ENCODE measurements around the gene OPA1.

OPA1 gene

DNA sequence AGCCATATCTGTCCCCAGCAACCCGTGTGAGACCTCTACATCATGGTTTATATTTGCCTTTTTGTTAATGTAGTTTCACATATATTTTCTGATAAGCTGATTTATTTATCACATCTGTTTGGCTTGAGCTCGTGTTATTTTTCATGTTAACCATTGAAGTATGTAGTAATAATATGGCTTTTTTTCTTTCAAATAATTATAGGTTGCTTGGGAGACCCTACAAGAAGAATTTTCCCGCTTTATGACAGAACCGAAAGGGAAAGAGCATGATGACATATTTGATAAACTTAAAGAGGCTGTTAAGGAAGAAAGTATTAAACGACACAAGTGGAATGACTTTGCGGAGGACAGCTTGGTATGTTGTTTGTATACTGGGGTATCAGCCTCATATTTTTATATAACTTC, 63.9 kb downstream of the OPA1 start:
- DNase-seq: no peak

DNA sequence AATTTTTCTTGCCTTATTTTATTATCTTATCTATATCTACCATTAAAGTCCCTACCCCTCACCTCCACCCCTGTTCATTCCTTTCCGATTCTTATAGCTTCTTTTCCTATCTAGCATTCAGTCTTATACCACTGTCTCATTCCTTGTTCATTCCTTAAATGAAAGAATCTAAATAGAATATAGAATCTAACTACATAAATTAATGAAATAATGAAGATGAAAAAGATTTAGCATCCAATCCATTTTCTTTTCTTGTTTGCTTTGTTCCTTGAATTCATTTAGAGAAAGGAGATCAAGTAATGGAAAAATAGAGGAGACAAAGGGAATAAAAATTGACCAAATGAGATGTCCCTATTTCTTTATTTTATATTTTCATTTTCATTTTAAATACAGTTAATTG, 67.2 kb downstream of the OPA1 start:
- no peak for DNase-seq

DNA sequence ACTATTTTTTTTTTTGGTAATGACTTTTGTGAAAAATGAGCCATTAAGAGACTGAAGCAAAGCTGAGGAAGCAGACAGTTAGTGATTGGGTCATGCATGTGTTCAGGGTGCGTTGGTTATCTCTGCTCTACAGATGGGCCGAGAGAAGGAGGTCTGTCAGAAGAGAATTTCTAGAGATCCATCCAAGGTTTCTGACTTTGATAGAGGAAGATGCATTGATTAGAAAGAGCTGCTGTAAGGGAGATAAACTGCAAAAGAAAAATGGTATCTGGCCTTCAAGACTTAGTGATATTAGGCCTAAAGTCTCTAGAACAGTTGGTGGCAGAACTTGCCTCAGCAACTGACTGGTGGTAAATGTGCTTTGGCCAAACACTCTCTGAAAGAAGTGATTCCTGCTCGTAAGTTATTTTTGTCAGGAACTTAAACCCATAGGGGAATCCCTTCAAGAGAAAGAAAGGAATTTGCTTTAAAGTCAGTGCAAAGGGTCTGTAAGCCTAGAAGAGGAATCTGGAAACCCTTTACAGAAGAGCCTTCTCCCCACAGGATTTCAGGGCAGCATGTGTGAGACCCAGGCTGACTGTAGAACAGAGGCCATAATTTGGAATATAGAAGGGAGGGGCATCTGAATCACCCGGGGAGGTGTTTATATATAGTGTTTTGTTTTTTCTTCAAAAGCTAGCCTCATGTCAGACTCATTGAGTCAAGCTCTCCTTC, 67.8 kb downstream of the OPA1 start:
- DNase-seq: no peak

DNA sequence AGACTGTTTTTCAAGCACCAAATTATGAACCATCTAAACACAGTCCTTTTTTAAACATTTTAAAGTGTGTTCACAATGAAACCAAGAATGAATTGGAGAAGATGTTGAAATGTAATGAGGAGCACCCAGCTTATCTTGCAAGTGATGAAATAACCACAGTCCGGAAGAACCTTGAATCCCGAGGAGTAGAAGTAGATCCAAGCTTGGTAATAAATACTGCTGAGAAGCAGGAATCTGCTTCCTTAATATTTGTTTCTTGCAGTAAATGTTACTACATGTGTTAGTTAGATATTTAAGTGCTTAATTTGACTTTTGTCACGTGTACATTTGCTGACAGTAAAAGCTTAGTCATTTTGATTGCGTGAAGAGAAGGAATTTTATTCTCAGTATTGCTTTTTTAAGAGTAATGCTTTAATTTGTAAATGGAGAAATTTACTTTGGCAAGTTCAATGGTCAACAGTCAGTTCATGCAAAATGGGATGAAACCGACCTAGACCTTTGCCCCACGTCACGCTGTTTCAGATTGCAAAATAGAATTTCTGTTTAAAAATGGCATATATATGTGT, 69.8 kb downstream of the OPA1 start:
- DNase-seq: no peak

DNA sequence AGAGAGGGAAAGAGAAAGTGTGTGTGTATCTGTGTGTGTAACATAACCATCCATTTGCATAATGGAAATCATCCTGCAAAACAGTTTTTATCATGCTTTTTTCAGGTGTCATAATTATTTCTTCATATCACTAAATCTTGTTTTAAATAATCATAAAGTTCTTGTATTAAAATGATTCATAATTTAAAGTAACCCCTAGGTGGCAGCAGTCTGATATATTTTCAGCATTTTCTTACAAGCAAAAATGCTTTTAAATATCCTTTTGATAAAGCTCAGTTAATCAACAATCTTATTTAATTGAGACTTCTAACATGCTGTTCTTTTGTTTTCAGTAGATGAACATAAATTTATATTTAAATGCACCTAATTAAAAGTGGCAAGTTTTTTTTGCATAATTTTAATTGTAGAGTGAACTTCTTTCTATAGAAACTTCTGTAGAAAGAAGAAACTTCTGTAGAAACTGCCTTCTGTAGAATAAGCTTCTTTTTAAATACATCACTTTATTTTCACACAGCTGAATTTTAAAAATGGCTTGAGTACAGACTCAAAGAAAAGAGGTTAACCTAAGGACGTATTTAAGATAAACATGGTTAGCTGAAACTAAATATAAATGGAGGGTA, 72.5 kb downstream of the OPA1 start:
- no peak for DNase-seq

DNA sequence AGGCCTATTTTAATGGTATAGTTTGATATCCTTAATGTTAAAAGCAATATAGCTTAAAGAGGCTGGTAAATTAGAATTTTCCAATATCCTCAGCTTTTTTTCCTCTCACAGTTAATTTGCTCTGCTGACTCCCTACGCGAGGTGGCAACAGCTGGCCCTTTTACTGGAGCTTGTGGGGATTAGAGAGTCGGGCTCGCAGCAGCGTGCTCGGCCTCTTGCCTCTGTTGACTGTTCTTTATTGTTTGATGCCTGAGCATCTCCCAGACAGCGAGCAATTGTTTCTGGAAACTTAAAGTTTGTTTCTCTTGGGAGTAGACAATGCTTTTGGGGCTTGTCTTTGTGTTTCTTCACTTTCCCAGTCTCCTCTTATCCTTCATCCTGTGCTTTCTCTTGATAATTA, 80.8 kb downstream of the OPA1 start:
- DNase-seq: no peak

DNA sequence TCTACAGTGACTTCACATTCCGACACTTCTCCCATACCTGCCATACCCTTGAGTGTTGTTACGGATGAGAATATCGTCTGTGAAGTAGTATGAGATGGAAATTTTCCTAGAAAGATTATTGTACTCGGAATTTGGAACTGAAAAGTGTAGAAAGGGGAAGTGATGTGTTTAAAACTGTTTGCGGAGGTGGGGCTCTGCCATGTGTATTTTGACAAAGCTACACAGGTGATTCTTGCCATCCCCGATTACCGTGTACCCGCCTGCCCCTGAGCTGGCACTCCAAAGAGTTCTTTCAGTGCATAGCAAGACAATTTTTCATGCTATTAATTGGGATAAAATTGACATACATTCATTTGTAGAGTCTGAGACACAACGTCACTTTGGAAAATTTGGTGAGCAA, 81.7 kb downstream of the OPA1 start:
- DNase-seq: no peak

DNA sequence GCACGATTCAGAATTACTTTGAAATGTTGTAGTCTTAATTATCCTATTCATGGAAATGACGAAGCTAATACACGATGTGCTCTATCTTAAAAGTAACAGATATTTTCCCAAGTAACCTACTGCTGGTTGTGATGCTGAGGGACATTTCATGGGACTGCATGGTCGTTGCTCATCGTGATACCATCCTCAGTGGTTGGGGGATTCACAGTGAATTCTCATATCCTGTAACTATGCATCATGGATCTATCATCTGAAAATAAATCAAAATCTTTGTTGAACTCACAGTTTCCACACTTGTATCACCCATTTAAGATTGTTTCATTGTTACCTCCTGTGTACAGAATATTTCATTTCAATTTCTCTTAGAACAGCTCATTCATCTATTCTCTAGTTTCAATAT, 84.7 kb downstream of the OPA1 start:
- DNase-seq: no peak

DNA sequence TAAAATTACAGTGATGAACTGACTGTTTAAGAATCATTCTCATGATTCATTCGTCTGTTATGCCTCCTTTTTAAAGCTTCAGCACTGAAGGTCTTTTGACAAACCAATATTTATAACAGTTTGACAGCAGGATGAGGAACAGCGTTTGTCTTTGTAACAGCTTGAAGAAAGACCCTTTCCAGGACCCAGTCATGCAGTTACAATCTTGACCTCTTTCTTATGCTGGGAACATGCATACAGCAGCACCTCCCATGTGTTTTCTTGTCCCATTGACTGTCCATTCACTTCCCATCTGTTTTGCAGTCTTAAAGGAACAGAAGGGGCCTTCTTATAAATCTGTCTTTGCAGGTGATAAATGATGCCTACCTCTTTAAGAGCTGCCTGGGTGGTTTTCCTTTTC, 87.2 kb downstream of the OPA1 start:
- DNase-seq: no peak

DNA sequence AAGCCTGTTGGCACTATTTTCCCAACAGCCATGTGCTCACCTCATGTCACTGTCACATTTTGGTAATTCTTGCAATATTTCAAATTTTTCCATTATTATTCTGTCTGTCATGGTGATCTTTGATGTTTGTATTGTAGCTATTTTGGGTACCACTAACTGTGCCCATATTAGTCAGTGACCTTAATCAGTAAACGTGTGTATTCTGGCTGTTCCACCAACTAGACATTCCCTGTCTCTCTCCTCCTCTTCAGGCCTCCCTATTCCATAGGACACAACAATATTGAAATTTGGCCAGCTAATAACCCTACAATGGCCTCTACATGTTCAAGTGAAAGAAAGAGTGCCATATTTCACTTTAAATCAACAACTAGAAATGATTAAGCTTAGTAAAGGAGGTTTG, 88.6 kb downstream of the OPA1 start:
- no peak for DNase-seq

DNA sequence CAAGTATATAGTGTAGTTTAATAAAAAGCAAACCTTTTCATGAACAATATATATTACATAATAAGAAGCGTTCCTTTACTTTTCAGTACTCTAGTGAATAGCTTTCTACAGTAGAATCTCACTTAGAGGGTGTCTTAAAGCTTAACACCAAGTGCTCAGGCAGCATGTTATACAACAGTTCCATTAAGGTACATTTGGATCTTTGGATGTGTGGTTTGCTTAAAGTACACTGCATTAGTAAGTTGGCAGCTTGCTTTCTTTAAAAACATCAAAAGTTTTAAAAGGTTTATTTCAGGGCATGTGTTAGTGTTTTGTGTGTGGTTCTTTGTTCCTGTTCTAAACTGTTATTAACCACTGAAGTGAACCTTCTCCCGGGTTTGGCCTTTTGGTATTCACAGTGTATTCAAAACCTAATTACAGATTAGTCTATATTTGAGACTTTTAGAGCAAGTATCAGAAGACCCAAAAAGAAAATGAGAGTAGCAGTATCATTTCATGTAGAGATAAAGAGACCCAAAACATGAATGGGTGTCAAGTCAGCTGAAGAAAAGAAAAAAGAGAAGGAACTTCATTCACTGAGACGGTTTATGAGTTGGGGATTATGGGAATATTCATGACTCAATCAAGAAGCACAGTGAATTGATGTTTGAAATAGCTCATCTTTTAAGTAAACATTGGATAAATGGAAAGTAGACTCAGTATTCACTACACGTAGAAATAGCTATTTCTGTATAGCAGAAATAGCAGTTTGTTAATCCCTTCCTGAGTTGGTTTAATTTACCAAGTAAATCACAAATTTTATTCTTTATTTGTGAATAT, 93.9 kb downstream of the OPA1 start:
- no peak for DNase-seq

DNA sequence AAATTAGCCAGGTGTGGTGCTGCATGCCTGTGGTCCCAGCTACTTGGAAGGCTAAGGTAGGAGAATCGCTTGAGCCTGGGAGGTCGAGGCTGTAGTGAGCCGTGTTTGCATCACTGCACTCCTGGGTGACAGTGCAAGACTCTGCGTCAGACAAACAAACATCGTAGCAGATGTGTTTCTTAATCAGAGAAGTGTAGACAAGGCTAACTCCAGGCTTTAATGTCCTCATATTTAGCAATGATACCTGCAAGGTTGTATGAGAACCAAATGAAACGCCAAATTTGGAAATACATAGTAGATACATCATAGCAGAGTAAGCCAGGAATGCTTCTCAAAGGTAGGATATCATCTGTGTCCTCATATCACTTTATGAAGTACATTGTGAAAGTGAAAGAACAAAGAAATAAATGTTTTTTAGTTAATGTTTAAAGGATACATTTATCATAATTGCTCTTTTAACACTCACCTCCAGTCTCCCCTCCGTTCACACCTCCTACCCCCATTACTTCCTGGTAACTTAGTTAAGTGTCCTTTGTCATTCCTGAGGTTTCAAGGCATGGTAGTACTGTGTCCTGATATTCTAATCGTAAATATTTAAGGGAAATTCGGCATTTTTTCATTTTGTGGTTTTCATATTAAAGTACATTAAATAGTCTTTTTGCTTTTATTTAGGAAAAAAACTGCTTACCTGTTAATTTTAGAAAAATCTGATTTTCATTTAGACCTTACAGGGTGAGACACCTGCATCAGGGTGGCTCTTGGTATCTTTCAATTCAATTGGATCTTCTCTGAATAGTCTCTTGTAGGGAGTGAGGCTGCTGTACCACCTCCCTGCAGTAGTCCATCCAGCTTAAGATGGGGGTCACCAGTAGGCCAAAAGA, 96.1 kb downstream of the OPA1 start:
- no peak for DNase-seq

DNA sequence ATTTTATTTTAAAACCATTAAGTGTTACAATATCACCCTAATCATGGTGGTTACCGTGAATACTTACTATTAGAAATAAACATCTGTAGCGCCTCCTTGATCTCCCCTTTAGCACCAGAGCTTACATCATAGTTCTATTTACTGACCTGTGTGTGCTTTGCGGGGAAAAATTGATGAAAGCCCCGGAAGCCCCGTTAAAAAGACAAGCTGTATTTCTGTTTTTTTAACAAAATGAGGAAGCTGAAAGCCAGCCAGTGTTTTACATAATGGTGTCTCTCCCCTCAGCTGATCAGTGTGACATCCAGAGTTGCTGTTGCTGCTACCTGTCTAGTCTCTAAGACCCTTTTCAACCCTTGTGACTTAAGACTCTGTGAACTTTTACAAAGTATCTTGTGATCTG, 100.8 kb downstream of the OPA1 start:
- no peak for DNase-seq

DNA sequence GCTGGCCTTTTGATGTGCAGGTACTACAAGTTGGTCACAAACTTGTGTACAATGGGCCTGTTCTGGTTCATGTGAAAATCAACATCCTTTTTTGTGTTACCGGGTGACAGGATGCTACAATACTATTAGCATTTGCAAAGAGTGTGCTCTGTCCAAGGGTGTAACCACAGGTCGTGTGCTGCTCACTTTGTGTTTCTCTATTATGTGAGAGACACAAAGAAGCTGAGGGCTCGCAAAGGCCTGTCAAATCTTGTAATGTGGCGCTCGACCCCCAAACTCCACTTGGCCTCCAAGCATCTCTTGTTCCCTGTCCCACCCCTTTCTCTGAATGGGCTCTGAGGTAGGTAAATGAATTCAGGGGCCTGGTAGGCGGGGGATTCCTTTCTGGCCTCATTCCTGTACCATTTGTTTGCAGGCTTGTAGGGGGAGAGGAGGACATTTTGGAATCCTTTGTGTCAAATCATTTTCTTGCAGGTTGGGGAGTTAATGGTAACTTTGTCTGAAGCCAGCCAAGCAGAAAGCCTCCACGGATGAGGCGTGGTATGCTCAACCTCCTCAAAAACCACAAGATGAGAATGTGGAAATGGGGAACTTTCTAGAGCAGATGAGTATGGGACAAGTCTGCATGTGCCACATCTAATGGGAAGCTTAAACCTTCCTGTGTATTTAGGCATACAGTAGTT, 109.1 kb downstream of the OPA1 start:
- no peak for DNase-seq

DNA sequence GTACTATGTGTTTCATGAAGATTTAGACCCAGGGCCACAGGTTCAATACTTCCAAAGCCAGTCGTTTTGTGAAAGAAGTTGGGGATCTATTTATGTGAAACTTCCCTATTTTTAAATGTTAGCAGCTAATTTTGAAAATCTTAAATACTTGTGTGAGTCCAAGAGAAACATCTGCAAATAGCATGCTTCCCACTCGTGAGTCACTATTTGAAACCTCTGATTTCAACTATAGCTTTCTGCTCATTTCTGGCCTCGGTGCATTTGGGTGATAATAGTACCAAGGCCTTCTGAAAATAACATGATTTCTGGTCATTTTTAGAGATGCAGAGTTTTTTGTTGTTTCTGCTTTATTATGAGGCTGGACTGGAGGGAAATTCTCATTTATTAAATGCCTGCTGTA, 110.0 kb downstream of the OPA1 start:
- no peak for DNase-seq

DNA sequence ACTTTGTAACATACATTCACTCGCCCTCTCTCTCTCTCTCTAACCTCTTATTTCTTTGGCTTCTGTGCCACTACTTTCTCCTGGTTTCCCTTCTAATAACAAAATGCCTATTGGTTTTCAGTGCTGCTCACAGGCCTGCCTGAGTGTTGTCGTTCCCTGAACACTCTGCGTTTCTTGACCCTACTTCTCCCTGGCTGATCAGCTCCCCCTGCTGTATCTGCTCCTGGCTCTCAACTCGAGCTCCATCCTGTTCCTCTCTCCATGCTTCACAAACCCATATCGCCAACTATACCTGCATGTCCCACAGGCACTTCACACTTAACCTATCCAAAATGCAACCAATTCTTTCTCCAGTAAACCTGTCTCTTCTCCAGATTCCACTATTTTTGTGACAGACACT, 111.4 kb downstream of the OPA1 start:
- DNase-seq: no peak

DNA sequence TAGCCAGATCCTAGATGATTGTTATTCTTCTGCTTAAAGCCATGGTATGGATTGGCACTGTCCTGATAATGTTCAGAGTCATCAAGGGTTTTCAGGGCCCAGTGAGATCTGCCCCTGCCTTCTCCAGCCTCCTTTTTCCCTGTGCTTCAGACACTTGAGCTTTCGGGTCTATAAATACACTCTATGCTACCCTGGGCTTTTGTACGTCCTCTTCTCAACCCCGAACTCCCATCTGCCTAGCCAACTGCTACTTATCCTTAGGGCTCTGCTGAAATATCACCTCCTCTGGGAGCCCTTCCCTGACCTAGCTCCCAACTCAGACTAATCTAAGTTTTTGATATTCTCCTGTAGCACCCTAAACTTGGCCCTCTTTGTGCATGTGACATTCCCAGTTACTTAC, 115.3 kb downstream of the OPA1 start:
- DNase-seq: no peak

DNA sequence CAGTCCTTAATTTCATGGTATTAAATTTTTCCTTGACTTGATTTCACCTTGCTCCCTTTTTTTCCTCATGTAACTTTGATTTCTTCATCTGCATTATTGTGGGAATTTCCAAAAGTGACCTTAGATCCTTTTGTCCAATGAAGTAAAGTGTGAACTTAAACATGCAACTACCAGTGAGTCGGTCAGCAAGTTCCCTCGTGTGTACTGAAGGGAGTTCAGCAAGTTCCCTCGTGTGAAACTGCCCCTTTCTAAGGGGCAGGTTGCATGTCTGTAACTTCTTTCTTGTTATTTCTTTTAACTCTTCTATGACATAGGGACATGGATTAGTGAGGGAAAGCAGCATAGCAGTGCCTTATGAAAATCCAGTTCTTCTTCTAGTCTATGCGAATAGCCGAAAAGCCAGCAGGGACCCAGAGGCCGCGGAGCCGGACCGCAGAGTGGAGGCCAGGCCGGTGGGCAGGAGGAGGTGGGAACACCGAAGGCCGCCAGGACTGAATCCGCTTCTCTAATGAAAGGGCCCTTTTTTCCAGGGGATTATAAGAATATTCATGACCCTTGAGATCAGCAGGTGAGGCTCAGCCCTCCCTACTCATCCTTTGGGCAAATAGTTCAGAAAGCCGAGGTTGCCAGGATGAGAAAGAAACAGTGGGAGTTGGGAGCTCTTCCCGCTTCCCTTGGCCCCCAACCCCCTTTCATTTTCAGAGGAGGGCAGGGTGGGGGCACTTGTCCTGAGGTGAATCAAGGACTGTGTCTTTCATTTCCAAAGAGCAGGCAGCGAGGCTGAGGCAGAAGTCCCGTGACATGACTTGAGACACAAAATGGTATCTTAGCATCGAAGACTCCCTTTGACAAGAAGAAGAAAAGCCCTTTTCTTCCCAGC, 117.5 kb downstream of the OPA1 start:
- no peak for DNase-seq

DNA sequence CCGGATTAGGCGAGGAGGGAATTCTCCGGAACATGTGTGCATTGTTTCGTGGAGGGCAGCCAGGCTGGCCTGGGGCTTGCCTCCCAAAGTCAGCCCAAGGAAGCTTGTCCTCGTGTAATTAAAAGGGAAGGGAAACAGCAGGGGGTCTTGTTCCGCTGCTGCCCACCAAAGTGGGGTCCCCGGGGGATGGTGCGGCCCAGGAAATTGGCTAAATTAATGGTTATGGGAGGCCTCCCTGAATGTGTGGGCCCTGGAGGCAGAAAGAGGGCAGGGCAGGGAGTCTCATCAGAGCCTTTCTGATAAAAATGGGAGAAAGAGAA, 118.1 kb downstream of the OPA1 start:
- DNase-seq: no peak

DNA sequence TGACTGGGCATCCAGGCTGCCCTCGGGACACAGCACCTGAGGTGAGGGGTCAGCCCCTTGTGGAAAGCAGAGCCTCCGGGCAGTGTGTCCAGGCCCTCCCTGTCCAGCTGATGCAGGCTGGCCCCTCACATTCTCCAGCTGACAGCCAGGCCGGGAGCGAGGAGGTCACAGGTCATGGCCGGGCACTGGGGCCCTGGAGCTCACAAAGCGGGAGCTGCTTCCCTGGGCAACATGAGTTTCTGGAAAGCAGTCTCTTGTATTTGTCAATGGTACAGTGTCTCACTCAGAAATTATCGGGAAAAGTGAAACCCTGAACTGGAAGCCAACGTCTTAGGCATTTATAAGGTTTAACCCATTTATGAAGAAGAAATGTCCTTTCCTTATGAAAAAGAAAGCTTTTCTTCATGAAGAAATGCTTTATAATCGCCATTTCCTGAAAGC, 118.5 kb downstream of the OPA1 start:
- DNase-seq: no peak

DNA sequence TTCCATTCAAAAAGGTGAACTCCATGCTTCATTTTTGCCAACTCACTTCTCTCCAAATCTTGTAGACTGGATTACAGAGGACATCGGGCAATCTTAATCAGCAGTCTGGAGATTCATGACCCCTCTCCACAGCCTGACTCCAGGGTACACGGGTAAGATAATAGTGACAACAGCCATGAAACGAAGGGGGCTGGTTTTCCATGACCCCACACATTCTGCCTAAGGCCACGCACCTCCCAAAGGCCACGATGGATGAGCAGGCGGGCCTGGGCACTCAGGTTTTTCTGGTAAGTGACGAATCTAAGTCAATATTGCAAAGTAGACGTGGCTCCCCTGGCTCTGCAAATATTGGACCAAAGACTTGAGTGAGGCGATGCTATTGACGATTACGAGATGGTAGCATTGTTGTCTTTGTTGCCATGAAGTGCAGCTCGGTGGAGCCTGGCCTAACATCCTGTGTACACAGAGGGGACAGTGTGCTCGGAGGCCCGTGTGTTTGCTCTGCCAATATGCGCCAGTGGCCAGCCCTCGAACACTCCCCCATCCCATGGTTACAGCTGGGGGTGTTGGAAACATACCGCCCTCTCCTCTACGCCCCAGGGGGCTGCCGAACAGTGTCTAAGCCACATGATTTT, 119.1 kb downstream of the OPA1 start:
- DNase-seq: no peak
